K562 (cell line): ENCODE data around the gene EPHB2.

Experiments used
- ATF3 ChIP-seq, 2 experiments: fragments of 450-650 bp in 1 of 2; sonication (generic) in 1 of 2; formaldehyde crosslinking in 1 of 2; IDR thresholded peaks in 1 of 2; conservative IDR thresholded peaks in 1 of 2; 2 replicates each; pipeline versions ENCODE4 v1.6.1 to v1.8.1; 2016 to 2023; ENCODE audit warnings: mild to moderate bottlenecking in 2 of 2, moderate library complexity in 2 of 2, inconsistent platforms in 1 of 2, missing genetic modification reagents in 1 of 2
- CTCF ChIP-seq, 3 experiments: IDR thresholded peaks in 2 of 3; conservative IDR thresholded peaks in 1 of 3; 2 replicates each; pipeline ENCODE4 v1.5.1; 2011 to 2012; ENCODE audit warnings: low read length in 3 of 3, mild to moderate bottlenecking in 3 of 3, control low read depth in 2 of 3, improper control_type of control experiment in 1 of 3, inconsistent platforms in 1 of 3, low read depth in 1 of 3, mixed read lengths in 1 of 3, moderate library complexity in 1 of 3; ENCODE audit not compliant: insufficient read depth in 2 of 3
- KAT8 ChIP-seq: fragments of 450-650 bp; IDR thresholded peaks from 2 replicates; pipeline ENCODE4 v1.6.1; 2016; ENCODE audit warnings: low read depth, mild to moderate bottlenecking
- MYC ChIP-seq, 2 experiments: fragments of 250-450 bp in 1 of 2; sonication (Bioruptor Pico) in 1 of 2; IDR thresholded peaks; 2 replicates each; pipeline versions ENCODE4 v1.5.1 to v1.6.1; 2012 to 2021; ENCODE audit warnings: low read depth in 2 of 2, borderline replicate concordance in 1 of 2, improper control_type of control experiment in 1 of 2, low read length in 1 of 2, mild to moderate bottlenecking in 1 of 2, moderate library complexity in 1 of 2
- NFYB ChIP-seq: IDR thresholded peaks from 2 replicates; pipeline ENCODE4 v1.6.1; 2011; ENCODE audit warnings: mild to moderate bottlenecking, moderate library complexity; ENCODE audit not compliant: insufficient read length; ENCODE audit errors: extremely low read depth

- no peak for TF ChIP-seq NFYB
- no peak for TF ChIP-seq KAT8
- no peak for TF ChIP-seq ATF3 (IDR thresholded peaks at IDR 0.05)
- no peak for TF ChIP-seq ATF3 (CRISPR knock-in tag; conservative IDR thresholded peaks at IDR 0.05)
- TF ChIP-seq CTCF (IDR thresholded peaks at IDR 0.05 in 2 of 3, conservative IDR thresholded peaks at IDR 0.05 in 1 of 3; ENCODE audit: insufficient read depth in 2 of 3, low read depth in 1 of 3, low read length in 3 of 3): no peak
- no peak for TF ChIP-seq MYC (IDR thresholded peaks at IDR 0.05; ENCODE audit: low read depth, low read length)
- no peak for TF ChIP-seq MYC (CRISPR knock-in tag; IDR thresholded peaks at IDR 0.05; ENCODE audit: borderline replicate concordance, low read depth)
These were observed 157.7 kb downstream of the EPHB2 start for GRCh38 chr1:22868331-22868730.
